ENCODE data around the gene COL5A1.
"Not testable (repeated sequence)": the region's sequence is repeated elsewhere in the genome, so short reads cannot be mapped to it uniquely, and the experiment has no call there.

COL5A1 gene

GRCh38 chr9:134681061-134681661 is 39.6 kb downstream of the COL5A1 start:
- no peak for DNase-seq (ENCODE audit: low spot score)
- TF ChIP-seq CTCF (IDR thresholded peaks at IDR 0.05; ENCODE audit: borderline replicate concordance, control extremely low read depth, extremely low read depth, insufficient read depth, missing control alignments), result no peak
- in situ Hi-C loops (cut with MboI; ENCODE audit: low sequenced_read_pairs, unreplicated experiment), result no loop called here

DNA sequence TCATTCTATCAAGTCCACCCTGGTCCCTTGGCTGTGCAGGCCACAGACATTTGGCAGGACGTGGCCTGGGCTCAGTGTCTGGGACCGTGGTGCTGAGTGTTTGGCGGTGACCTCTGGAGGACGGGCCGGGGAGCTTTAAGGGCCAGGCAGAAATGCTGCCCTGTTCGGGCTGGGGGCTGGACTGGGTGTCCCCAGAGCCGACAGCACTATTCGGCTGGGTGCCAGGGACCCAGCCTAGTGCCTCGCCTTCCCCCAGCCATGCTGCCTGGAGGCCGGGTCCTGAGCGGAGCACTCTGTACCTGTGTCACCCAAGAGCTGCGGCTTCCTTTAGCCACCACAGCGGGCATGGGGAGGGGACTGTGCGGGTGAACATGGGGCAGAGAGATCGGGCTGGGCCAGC is 40.4 kb downstream of the COL5A1 start:
- in situ Hi-C loops (cut with MboI; ENCODE audit: low sequenced_read_pairs, unreplicated experiment), result no loop called here
- no peak for DNase-seq (ENCODE audit: low spot score)
- TF ChIP-seq CTCF (IDR thresholded peaks at IDR 0.05; ENCODE audit: borderline replicate concordance, control extremely low read depth, extremely low read depth, insufficient read depth, missing control alignments), result no peak

DNA sequence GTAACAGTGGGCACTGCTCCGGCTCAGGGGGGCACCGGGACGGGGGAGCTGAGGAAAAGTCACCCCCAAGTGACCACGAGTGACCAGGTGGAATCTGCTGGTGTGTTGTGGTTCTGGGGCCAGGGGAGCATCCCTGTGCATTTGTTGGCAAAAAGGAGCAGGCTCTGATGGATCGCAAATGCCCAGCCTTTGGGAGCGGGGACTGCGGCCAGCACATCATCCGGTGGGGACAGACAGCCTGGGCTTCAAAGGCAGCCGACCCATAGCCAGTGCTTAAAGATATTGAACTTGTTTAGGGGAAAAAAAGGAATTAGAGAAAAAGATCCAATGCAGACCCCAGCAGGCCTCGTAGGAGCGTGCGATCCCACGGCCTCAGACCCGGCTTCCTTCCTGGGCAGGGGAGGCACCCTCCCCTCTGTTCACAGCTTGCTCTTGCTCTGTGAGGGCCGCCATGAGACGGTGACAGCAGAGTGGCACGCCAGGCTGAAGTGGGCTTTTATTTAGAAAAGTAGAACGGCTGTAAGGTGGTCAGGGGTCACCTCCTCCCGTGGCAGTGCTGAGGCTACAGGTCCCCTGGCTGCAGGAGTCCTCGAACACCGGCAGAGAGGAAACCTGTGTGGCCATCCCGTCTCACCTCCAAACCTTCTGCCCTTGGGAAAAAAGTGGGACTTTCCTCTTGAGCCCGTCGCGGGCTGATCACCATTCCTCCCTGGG is 41.2 kb downstream of the COL5A1 start:
- DNase-seq (ENCODE audit: low spot score), result no peak
- in situ Hi-C loops (cut with MboI; ENCODE audit: low sequenced_read_pairs, unreplicated experiment), result no loop called here
- TF ChIP-seq CTCF (IDR thresholded peaks at IDR 0.05; ENCODE audit: borderline replicate concordance, control extremely low read depth, extremely low read depth, insufficient read depth, missing control alignments), result no peak

DNA sequence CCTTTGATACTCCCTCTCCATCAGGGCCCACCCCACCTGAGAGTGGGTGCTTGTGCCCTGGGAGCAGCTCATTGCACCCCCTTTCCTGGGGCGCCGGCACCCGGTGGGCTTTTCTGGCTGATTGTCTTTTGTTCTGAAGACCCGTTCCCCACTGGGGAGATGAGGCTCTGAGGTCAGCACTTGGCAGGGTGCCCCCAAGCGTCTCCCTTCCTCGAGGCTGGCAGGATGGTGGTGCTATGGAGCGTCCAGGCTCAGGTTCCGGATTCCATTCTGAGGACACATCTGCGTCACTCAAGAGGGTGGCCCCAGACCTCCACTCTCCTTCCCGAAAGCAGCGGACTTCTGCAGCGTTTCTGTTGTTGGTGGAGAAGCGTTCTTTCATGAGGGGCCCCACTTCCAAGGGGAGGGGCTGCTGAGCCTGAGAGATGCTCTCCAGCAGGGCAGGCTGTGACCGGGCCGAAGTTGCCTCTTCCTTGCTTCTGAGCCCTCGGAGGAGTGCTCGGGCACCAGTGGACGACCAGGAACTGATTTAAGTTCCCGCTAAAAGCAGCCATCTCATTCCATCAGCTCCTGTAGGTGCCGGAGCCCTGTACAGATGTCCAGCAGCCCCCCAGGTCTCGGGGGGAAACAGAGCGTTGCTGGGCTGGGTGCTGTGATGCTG is 42.2 kb downstream of the COL5A1 start:
- DNase-seq (ENCODE audit: low spot score), result no peak
- TF ChIP-seq CTCF (IDR thresholded peaks at IDR 0.05; ENCODE audit: borderline replicate concordance, control extremely low read depth, extremely low read depth, insufficient read depth, missing control alignments), result no peak
- in situ Hi-C loops (cut with MboI; ENCODE audit: low sequenced_read_pairs, unreplicated experiment), result no loop called here

- in situ Hi-C loops (cut with MboI; ENCODE audit: low sequenced_read_pairs, unreplicated experiment), result no loop called here
- no peak for TF ChIP-seq CTCF (IDR thresholded peaks at IDR 0.05; ENCODE audit: borderline replicate concordance, control extremely low read depth, extremely low read depth, insufficient read depth, missing control alignments)
- no peak for DNase-seq (ENCODE audit: low spot score)
These were observed 42.7 kb downstream of the COL5A1 start for GRCh38 chr9:134684375-134684723.

GRCh38 chr9:134684941-134685340 is 43.3 kb downstream of the COL5A1 start:
- DNase-seq (ENCODE audit: low spot score); in situ Hi-C loops (cut with MboI; ENCODE audit: low sequenced_read_pairs, unreplicated experiment): not testable (repeated sequence)

- TF ChIP-seq CTCF (IDR thresholded peaks at IDR 0.05; ENCODE audit: borderline replicate concordance, control extremely low read depth, extremely low read depth, insufficient read depth, missing control alignments), result no peak
- no peak for DNase-seq (ENCODE audit: low spot score)
- in situ Hi-C loops (cut with MboI; ENCODE audit: low sequenced_read_pairs, unreplicated experiment), result no loop called here
These were observed 44.2 kb downstream of the COL5A1 start for GRCh38 chr9:134685784-134686183.

Measured in GM13976 (cell line).